Spleen (tissue), 7 donors: ENCODE results near the gene ARHGAP22.

ENCODE experiments used
- CTCF ChIP-seq, 11 experiments: fragments of 200-600 bp in 7 of 11; fragments of 450-650 bp in 4 of 11; sonication (generic) in 4 of 11; IDR thresholded peaks in 8 of 11; conservative IDR thresholded peaks in 3 of 11; 1 replicate in 7 of 11; 2 replicates in 4 of 11; pipeline versions ENCODE4 v1.4.0 to v1.8.0; 2016 to 2021; ENCODE audit warnings: antibody characterized with exemption in 11 of 11, inconsistent platforms in 4 of 11, mild to moderate bottlenecking in 1 of 11
- POLR2A ChIP-seq, 3 donors: fragments of 450-650 bp; IDR thresholded peaks; one replicate each; pipeline ENCODE4 v1.5.1; 2017; ENCODE audit warnings: antibody characterized with exemption in 3 of 3, mild to moderate bottlenecking in 1 of 3
- donor health status: DM: no; HTN: no; CAD: no; lungs with moderate emphysema.
- donor health status: DM: no; HTN: no; CAD: no.
- donor health status: DM: no; HTN: no; CAD: no.

- TF ChIP-seq CTCF (IDR thresholded peaks at IDR 0.05 in 8 of 11, conservative IDR thresholded peaks at IDR 0.05 in 3 of 11) (no peak), POLR2A (IDR thresholded peaks at IDR 0.05) (no peak)
Observed at GRCh38 chr10:48444861-48445841, 159.7 kb downstream of the ARHGAP22 start.
